ENCODE measurements around the gene TTC39C.
A peak's percentile ranks its signal among the peaks of the same experiment; 100 is the strongest.

The TTC39C gene

DNA sequence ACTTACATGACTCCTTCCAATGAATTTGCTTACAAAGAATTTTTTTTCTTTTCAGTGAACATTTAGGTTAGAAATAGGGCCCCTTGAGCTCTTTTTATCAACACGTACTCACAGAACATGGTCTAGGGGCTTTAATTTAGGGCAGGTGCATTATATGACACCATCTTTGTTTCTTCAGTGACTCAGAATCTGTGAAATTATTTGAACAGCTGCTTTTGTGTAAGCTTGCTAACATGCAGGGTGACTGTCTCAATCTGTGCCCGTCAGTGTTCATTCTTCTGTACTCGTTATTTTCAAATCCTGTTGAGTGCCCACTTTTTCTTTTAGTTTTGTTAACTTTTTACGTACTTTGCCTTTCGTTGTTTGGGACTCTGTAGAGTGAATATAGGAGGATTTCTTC, 71.5 kb downstream of the TTC39C start:
- no peak for DNase-seq (ENCODE audit: low read depth)

DNA sequence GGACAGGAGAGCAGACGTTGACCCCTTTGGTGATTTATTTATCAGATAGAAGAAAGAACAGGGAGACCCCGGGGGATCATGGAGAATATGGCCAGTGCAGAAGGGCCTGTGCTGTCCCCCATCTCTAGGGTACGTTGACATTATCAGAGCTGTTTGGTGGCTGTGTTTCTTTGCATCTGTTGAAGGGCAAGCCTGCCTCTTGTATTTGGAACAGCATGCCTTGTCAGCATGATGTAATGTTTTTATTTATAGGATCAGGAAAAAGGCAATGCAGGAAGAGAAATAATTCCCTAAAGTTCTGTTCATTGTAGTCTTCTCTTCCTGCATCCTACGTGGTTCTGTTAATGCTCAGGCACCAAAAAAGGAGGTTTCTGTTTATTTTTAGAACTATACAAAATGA, 74.5 kb downstream of the TTC39C start:
- no peak for DNase-seq (ENCODE audit: low read depth)

GRCh38 chr18:24089515-24090337, 75.2 kb downstream of the TTC39C start:
- no peak for DNase-seq (ENCODE audit: low read depth)

GRCh38 chr18:24090876-24091275, 76.3 kb downstream of the TTC39C start:
- no peak for DNase-seq (ENCODE audit: low read depth)

- DNase-seq (ENCODE audit: low read depth), result peak; percentile 42
Measured at GRCh38 chr18:24094561-24094960, 80.0 kb downstream of the TTC39C start.

DNA sequence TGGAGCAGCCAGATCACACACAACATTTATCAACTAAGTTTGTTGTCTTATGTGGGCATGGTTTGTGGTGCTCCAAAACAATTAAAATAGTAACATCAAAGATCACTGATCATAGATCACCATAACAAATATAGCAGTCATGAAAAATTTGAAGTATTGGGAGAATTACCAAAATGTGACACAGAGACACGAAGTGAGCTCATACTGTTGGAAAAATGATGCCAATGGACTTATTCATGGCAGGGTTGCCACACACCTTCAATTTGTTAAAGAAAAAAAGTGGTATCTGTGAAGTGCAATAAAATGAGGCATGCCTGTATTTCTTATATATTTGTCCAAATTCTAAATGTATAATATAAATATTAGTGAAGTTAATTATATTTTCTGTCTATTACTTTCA, 81.4 kb downstream of the TTC39C start:
- DNase-seq (ENCODE audit: low read depth), result peak; percentile 50

- no peak for DNase-seq (ENCODE audit: low read depth)
Measured at GRCh38 chr18:24103320-24104021, 88.9 kb downstream of the TTC39C start.

- DNase-seq (ENCODE audit: low read depth), result no peak
Measured at GRCh38 chr18:24104486-24104885, 89.9 kb downstream of the TTC39C start.

GRCh38 chr18:24108641-24109040, 94.1 kb downstream of the TTC39C start:
- peak; percentile 54 for DNase-seq (ENCODE audit: low read depth)

- DNase-seq (ENCODE audit: low read depth), result no peak
Measured at GRCh38 chr18:24111936-24112335, 97.4 kb downstream of the TTC39C start.

DNA sequence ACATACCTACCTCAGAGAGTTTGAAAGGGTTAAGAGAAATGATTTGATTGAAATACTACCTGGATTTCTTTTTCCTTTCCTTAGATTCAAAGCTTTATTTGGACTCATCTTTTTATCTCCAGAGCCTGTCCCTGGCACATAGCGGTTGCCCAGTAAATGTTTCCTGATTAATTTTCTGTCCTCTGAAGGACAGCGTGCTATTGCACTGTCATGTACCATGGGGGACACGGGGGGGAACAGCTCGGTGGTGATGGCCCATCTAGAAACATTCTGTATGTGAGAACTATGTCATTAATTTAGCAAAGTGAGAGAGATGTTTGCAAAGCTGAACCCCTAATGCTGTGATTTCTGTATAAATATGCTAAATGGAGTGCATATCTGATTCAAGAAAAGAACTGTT, 97.9 kb downstream of the TTC39C start:
- DNase-seq (ENCODE audit: low read depth), result no peak

GRCh38 chr18:24112874-24113615, 98.5 kb downstream of the TTC39C start:
- no peak for DNase-seq (ENCODE audit: low read depth)

- DNase-seq (ENCODE audit: low read depth), result peak; percentile 36
Measured at GRCh38 chr18:24114924-24115549, 100.5 kb downstream of the TTC39C start.

DNA sequence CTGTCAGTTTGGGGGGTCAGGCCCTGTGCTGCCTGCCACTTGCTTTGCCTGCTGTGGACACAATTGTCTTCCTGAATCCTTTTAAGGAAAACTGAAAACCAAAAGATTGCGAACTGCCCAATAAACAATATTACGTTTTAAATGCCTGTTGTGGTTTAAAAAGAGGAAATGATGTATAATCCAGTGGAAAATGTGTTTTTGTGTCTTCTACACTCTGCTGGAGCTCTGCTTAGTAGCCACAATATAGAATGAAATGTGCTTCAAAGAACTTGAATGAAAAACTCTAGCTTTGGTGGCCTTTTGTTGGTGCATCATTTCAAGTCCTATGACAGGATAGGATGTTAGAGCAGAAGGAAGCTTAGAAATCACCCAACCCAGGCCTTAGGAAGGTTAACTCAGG, 101.1 kb downstream of the TTC39C start:
- no peak for DNase-seq (ENCODE audit: low read depth)

- peak; percentile 53 for DNase-seq (ENCODE audit: low read depth)
Measured at GRCh38 chr18:24118750-24119577, 104.4 kb downstream of the TTC39C start.

DNA sequence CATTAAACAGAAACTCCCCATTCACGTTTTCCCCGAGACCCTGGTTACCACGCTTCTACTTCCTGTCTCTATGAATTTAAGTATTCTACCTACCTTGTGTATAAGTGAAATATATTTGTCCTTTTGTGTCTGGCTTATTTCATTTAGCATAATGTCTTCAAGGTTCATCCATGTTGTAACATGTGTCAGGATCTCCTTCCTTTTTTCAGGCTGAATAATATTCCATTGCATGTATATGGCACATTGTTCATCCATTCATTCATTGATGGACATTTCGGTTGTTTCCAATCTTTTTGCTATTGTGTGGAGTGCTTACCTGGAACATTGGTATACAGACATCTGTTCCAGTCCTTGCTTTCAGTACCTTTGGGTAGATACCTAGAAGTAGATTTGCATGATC, 106.1 kb downstream of the TTC39C start:
- no peak for DNase-seq (ENCODE audit: low read depth)

DNA sequence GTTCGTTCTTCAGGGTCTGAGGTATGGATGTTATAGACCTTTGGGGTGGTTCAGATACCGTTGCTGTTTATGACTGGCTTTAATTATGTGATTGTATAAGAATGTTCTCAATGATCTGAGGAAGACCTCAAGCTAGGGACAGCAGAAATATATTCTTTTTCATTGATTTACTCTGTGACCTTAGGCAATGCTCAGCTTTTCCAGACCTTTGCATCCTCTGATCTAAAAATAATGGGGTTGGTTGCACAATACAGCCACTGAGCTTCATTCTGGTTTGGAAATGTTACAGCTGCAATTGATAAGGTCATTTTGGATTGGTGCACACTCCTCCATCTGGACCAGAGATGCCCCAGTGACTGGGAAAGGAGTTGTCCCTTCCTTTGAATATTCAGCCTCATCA, 107.1 kb downstream of the TTC39C start:
- peak; percentile 53 for DNase-seq (ENCODE audit: low read depth)

DNA sequence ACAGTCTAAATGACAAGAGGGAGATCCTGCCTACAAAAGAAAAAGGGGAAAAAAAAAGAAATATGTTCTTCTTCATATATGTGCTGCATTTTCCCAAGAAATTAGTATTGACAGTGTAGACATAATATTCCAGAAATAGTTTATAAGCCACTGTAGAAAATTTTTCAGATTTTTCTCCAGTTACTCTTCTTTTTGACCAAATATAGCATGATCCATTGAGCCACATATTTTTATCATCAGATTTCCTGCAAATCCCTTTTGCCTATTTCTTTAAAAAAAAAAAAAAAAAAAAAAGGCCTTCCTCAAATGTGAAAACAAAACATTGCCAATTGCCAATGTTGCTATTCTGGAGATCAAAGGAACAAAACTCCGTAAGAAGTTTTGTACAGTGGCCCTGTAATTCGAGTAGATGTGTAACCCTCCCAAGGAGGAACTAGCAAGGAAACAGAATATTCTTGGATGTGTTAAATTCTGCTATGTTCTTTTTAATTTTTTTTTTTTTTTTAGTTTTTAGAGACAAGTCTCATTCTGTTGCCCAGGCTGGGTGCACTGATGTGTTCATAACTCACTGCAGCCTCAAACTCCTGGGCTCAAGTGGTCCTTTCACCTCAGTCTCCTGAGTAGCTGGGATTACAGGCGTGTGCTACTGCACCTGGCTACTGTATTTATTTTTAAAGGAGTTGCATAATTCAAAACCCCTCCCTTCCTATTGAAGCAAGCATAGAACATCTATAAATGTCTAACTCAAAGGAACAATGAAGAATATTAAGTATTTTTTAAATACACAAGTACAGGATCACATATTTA, 111.8 kb downstream of the TTC39C start:
- peak; percentile 45 for DNase-seq (ENCODE audit: low read depth)

- no peak for DNase-seq (ENCODE audit: low read depth)
Measured at GRCh38 chr18:24127735-24128134, 113.2 kb downstream of the TTC39C start.

- no peak for DNase-seq (ENCODE audit: low read depth)
Measured at GRCh38 chr18:24128700-24129099, 114.1 kb downstream of the TTC39C start.

DNA sequence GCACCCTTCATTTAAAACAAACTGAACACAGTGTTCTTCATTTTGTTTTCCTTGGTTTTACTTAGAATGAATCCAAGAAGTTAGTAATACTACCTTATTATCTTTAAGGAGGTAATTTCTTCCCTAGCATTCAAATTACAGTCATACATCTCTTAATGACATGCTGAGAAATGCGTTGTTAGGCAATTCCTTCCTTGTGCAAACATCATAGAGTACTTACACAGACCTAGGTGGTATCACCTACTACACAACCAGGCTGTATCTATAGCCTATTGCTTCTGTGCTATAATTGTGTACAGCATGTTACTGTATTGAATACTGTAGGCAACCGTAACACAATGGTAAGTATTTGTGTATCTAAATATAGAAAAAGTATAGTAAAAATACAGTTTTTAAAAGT, 115.9 kb downstream of the TTC39C start:
- no peak for DNase-seq (ENCODE audit: low read depth)

Data from fibroblast of gingiva (primary cell).